GM23338 (cell line): ENCODE results near the gene MTHFR. TPM values are rescaled to one million over a fixed set of nuclear protein-coding genes. Genes with fewer than 3 reads are reported as not detected.

Experiments
- ATAC-seq: fragments of 200-7000 bp; cut with Tn5 transposase; 3 replicates; pipeline ENCODE4 v1.9.1; 2020
- DNase-seq: peaks from one replicate; pipeline ENCODE4 v3.0.0-alpha.2; 2015; ENCODE audit warnings: low spot score
- H2AFZ ChIP-seq: fragments of 200-600 bp; sonication (generic); 2 replicates; pipeline ENCODE4 v1.8.0; 2016; ENCODE audit warnings: antibody characterized with exemption, mild to moderate bottlenecking, moderate library complexity
- H3F3A ChIP-seq: fragments of 200-600 bp; sonication (generic); replicated peaks from 2 replicates; pipeline ENCODE4 v1.8.0; 2017; ENCODE audit warnings: antibody characterized with exemption, mixed run types, low read depth
- H3K27ac ChIP-seq: fragments of 200-600 bp; sonication (generic); 2 replicates; pipeline ENCODE4 v1.6.1; 2016; ENCODE audit warnings: low read depth
- H3K27me3 ChIP-seq: fragments of 200-600 bp; sonication (generic); 2 replicates; pipeline ENCODE4 v1.8.0; 2016; ENCODE audit warnings: mild to moderate bottlenecking, mixed run types, moderate library complexity; ENCODE audit not compliant: insufficient read depth
- H3K36me3 ChIP-seq: fragments of 200-600 bp; sonication (generic); 2 replicates; pipeline ENCODE4 v1.8.0; 2016; ENCODE audit warnings: mild to moderate bottlenecking; ENCODE audit not compliant: insufficient read depth
- H3K4me1 ChIP-seq: fragments of 200-600 bp; sonication (generic); 2 replicates; pipeline ENCODE4 v1.8.0; 2016; ENCODE audit warnings: mild to moderate bottlenecking, moderate library complexity; ENCODE audit not compliant: insufficient read depth
- H3K4me2 ChIP-seq: fragments of 200-600 bp; sonication (generic); 2 replicates; pipeline ENCODE4 v1.7.1; 2017; ENCODE audit warnings: mixed run types
- H3K4me3 ChIP-seq: fragments of 200-600 bp; sonication (generic); 2 replicates; pipeline ENCODE4 v1.6.1; 2016; ENCODE audit warnings: mixed run types
- H3K79me2 ChIP-seq: fragments of 200-600 bp; sonication (generic); replicated peaks from 2 replicates; pipeline ENCODE4 v1.8.0; 2017; ENCODE audit warnings: mild to moderate bottlenecking; ENCODE audit not compliant: insufficient read depth
- H3K9me2 ChIP-seq: fragments of 200-600 bp; sonication (generic); 2 replicates; pipeline ENCODE4 v1.8.0; 2017; ENCODE audit not compliant: insufficient read depth
- H4K20me1 ChIP-seq: fragments of 200-600 bp; sonication (generic); replicated peaks from 2 replicates; pipeline ENCODE4 v1.8.0; 2017; ENCODE audit warnings: mild to moderate bottlenecking; ENCODE audit not compliant: insufficient read depth
- H3K27ac Mint-ChIP-seq: 2 replicates; pipeline ENCODE4 v1.8.0; 2020; ENCODE audit warnings: inconsistent platforms, mild to moderate bottlenecking, moderate library complexity, mixed read lengths
- H3K27me3 Mint-ChIP-seq: 3 replicates; pipeline ENCODE4 v1.8.0; 2022; ENCODE audit warnings: low read depth, mild to moderate bottlenecking, moderate library complexity, mixed read lengths, inconsistent platforms; ENCODE audit not compliant: insufficient read depth, poor library complexity
- H3K36me3 Mint-ChIP-seq: 3 replicates; pipeline ENCODE4 v1.8.0; 2021; ENCODE audit warnings: low read depth, mild to moderate bottlenecking, inconsistent platforms, moderate library complexity, mixed read lengths
- H3K4me1 Mint-ChIP-seq: 3 replicates; pipeline ENCODE4 v1.8.0; 2020; ENCODE audit warnings: mild to moderate bottlenecking, inconsistent platforms, mixed read lengths
- H3K4me3 Mint-ChIP-seq: 3 replicates; pipeline ENCODE4 v1.8.0; 2021; ENCODE audit warnings: moderate library complexity, mild to moderate bottlenecking, inconsistent platforms, mixed read lengths
- H3K9me3 Mint-ChIP-seq: 3 replicates; pipeline ENCODE4 v1.8.0; 2020; ENCODE audit warnings: moderate library complexity, mild to moderate bottlenecking, inconsistent platforms, mixed read lengths
- EZH2 ChIP-seq: fragments of 200-600 bp; sonication (generic); IDR thresholded peaks from one replicate; pipeline ENCODE4 v1.8.0; 2017; ENCODE audit warnings: antibody characterized with exemption, mild to moderate bottlenecking, low read depth; ENCODE audit not compliant: unreplicated experiment
- EZH2phosphoT487 ChIP-seq: fragments of 200-600 bp; sonication (generic); IDR thresholded peaks from one replicate; pipeline ENCODE4 v1.8.1; 2018; ENCODE audit warnings: antibody characterized with exemption; ENCODE audit not compliant: unreplicated experiment
- NANOG ChIP-seq: IDR thresholded peaks from 2 replicates; pipeline ENCODE4 v1.6.1; 2016; ENCODE audit warnings: antibody characterized with exemption, borderline replicate concordance
- STAT1 ChIP-seq: IDR thresholded peaks from one replicate; pipeline ENCODE4 v1.6.1; 2016; ENCODE audit warnings: antibody characterized with exemption; ENCODE audit not compliant: unreplicated experiment
- ZNF114 ChIP-seq: fragments of 250-450 bp; sonication (Bioruptor Pico); IDR thresholded peaks from 2 replicates; pipeline ENCODE4 v1.5.0; 2020; ENCODE audit warnings: mild to moderate bottlenecking, moderate library complexity
- ZNF331 ChIP-seq: fragments of 250-450 bp; sonication (Bioruptor Pico); IDR thresholded peaks from 2 replicates; pipeline ENCODE4 v1.5.0; 2020; ENCODE audit warnings: low read depth, mild to moderate bottlenecking, moderate library complexity
- polyA plus RNA-seq: library from polyadenylated mRNA; unstranded; fragments of >200 nt; fragmentation: Nextera tagmentation; extraction: Ambion mirVana; gene quantifications from 2 replicates; pipeline ENCODE4 v1.2.1, GENCODE V29; 2016
- total RNA-seq: library from RNA; depleted of rRNA; stranded (reverse); fragments of >200 nt; shearing (Covaris generic); gene quantifications from 2 replicates; pipeline ENCODE4 v1.2.3, GENCODE V29; 2014
- TF ChIP-seq, protein P1 (sequence below), 2 experiments: fragments of 200-600 bp in 1 of 2; sonication (generic) in 1 of 2; conservative IDR thresholded peaks; 2 replicates each; pipeline versions ENCODE4 v1.5.1 to v1.6.1; 2016 to 2017; ENCODE audit warnings: antibody characterized with exemption in 2 of 2, low read depth in 2 of 2, mild to moderate bottlenecking in 2 of 2, moderate library complexity in 1 of 2
- TF ChIP-seq, protein P2 (sequence below): IDR thresholded peaks from 2 replicates; pipeline ENCODE4 v1.6.1; 2016; ENCODE audit warnings: antibody characterized with exemption
- TF ChIP-seq, protein P3 (sequence below): fragments of 250-450 bp; sonication (Bioruptor Pico); IDR thresholded peaks from 2 replicates; pipeline ENCODE4 v1.5.0; 2020; ENCODE audit warnings: mild to moderate bottlenecking, moderate library complexity
- TF ChIP-seq, protein P4 (sequence below): IDR thresholded peaks from one replicate; pipeline ENCODE4 v1.6.1; 2018; ENCODE audit warnings: antibody characterized with exemption; ENCODE audit not compliant: unreplicated experiment

Gene MTHFR
- total and polyA plus RNA-seq, 2 experiments from 2014 or later = 6.9 to 21.6 TPM

DNA sequence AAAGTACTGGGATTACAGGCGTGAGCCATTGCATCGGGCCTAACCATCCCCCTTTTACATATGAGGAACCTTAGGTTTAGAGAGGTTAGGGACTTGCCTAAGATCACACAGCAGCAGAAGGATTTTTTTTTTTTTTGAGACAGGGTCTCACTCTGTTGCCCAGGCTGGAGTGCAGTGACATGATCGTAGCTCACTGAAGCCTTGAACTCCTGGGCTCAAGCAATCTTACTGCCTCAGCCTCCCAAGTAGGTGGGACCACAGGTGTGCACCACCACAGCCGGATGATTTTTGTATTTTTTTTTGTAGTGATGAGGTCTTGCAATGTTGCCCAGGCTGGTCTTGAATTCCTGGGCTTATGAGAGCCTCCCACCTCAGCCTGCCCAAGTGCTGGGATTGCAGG is 46.0 kb downstream of the MTHFR start:
- Mint-ChIP-seq H3K4me1 (peaks cover 14% of the 10 kb centered on the region), H3K27ac (no peak overlapping the region), H3K4me3 (no peak overlapping the region), H3K27me3 (peaks cover 41% of the 10 kb centered on the region), H3K9me3 (peaks cover 22% of the 10 kb centered on the region), H3K36me3 (no peaks in the 10 kb centered on the region; the same call in 2 of the 3 replicates)
- H3K36me3 ChIP-seq = no peaks in the 10 kb centered on the region
- ATAC-seq (no peak), DNase-seq (no peak)
- TF ChIP-seq STAT1 = no peak
- peaks cover 31% of the 10 kb centered on the region for H3K27me3 ChIP-seq
- H3K4me2 ChIP-seq = no peak overlapping the region
- H4K20me1 ChIP-seq = no peaks in the 10 kb centered on the region
- H3K4me3 ChIP-seq = no peak overlapping the region
- no peak overlapping the region for H2AFZ ChIP-seq
- peaks cover 5% of the 10 kb centered on the region; the same call in 1 of the 2 replicates for H3K4me1 ChIP-seq
- H3K9me2 ChIP-seq = no peaks in the 10 kb centered on the region
- peaks cover 5% of the 10 kb centered on the region; the same call in 1 of the 2 replicates for H3F3A ChIP-seq
- no peaks in the 10 kb centered on the region for H3K79me2 ChIP-seq
- no peak overlapping the region for H3K27ac ChIP-seq

DNA sequence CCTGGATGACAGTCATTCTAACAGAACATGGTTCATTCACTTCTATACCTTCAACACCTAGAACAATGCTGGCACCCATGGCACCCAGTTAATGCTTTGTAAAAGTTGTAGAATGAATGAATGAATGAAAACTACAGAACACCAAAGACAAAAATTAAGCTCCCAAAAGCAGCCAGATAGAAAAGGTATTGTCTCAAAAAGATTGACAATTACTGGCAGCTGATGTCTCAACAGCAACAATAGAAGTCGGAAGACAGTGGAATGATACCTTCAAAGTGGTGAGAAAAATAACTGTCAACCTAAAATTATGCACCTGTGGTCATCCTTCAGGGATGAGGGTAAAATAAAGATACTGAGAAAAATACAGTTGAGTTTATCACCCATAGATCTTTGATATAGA is 48.7 kb downstream of the MTHFR start:
- H3K79me2 ChIP-seq = no peaks in the 10 kb centered on the region
- H4K20me1 ChIP-seq = no peaks in the 10 kb centered on the region
- DNase-seq = no peak
- H2AFZ ChIP-seq = no peak overlapping the region
- H3K36me3 ChIP-seq = no peaks in the 10 kb centered on the region
- H3K4me2 ChIP-seq = no peak overlapping the region
- no peak overlapping the region for H3K27ac Mint-ChIP-seq
- H3K4me3 ChIP-seq = no peak overlapping the region
- no peaks in the 10 kb centered on the region; the same call in 2 of the 3 replicates for H3K36me3 Mint-ChIP-seq
- no peak overlapping the region for H3K4me3 Mint-ChIP-seq
- H3K27me3 Mint-ChIP-seq = peaks cover 33% of the 10 kb centered on the region
- no peak for ATAC-seq
- no peaks in the 10 kb centered on the region for H3K9me2 ChIP-seq
- H3K27me3 ChIP-seq = peaks cover 25% of the 10 kb centered on the region
- H3F3A ChIP-seq = 0 out of 2 replicates have a peak, but pooled peaks cover 2% of the 10 kb centered on the region
- H3K27ac ChIP-seq = no peak overlapping the region
- H3K4me1 Mint-ChIP-seq = peaks cover 15% of the 10 kb centered on the region
- H3K4me1 ChIP-seq = no peaks in the 10 kb centered on the region; the same call in 1 of the 2 replicates
- H3K9me3 Mint-ChIP-seq = peaks cover 22% of the 10 kb centered on the region
- TF ChIP-seq ZNF114 (no peak), ZNF331 (CRISPR knock-in tag) (no peak), EZH2 (no peak), NANOG (no peak), EZH2phosphoT487 (no peak)
- TF ChIP-seq, protein P1, sequence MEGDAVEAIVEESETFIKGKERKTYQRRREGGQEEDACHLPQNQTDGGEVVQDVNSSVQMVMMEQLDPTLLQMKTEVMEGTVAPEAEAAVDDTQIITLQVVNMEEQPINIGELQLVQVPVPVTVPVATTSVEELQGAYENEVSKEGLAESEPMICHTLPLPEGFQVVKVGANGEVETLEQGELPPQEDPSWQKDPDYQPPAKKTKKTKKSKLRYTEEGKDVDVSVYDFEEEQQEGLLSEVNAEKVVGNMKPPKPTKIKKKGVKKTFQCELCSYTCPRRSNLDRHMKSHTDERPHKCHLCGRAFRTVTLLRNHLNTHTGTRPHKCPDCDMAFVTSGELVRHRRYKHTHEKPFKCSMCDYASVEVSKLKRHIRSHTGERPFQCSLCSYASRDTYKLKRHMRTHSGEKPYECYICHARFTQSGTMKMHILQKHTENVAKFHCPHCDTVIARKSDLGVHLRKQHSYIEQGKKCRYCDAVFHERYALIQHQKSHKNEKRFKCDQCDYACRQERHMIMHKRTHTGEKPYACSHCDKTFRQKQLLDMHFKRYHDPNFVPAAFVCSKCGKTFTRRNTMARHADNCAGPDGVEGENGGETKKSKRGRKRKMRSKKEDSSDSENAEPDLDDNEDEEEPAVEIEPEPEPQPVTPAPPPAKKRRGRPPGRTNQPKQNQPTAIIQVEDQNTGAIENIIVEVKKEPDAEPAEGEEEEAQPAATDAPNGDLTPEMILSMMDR (conservative IDR thresholded peaks at IDR 0.05; ENCODE audit: low read depth in 2 of 2) = no peak
- TF ChIP-seq, protein P2, sequence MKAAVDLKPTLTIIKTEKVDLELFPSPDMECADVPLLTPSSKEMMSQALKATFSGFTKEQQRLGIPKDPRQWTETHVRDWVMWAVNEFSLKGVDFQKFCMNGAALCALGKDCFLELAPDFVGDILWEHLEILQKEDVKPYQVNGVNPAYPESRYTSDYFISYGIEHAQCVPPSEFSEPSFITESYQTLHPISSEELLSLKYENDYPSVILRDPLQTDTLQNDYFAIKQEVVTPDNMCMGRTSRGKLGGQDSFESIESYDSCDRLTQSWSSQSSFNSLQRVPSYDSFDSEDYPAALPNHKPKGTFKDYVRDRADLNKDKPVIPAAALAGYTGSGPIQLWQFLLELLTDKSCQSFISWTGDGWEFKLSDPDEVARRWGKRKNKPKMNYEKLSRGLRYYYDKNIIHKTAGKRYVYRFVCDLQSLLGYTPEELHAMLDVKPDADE = no peak
- TF ChIP-seq, protein P3, sequence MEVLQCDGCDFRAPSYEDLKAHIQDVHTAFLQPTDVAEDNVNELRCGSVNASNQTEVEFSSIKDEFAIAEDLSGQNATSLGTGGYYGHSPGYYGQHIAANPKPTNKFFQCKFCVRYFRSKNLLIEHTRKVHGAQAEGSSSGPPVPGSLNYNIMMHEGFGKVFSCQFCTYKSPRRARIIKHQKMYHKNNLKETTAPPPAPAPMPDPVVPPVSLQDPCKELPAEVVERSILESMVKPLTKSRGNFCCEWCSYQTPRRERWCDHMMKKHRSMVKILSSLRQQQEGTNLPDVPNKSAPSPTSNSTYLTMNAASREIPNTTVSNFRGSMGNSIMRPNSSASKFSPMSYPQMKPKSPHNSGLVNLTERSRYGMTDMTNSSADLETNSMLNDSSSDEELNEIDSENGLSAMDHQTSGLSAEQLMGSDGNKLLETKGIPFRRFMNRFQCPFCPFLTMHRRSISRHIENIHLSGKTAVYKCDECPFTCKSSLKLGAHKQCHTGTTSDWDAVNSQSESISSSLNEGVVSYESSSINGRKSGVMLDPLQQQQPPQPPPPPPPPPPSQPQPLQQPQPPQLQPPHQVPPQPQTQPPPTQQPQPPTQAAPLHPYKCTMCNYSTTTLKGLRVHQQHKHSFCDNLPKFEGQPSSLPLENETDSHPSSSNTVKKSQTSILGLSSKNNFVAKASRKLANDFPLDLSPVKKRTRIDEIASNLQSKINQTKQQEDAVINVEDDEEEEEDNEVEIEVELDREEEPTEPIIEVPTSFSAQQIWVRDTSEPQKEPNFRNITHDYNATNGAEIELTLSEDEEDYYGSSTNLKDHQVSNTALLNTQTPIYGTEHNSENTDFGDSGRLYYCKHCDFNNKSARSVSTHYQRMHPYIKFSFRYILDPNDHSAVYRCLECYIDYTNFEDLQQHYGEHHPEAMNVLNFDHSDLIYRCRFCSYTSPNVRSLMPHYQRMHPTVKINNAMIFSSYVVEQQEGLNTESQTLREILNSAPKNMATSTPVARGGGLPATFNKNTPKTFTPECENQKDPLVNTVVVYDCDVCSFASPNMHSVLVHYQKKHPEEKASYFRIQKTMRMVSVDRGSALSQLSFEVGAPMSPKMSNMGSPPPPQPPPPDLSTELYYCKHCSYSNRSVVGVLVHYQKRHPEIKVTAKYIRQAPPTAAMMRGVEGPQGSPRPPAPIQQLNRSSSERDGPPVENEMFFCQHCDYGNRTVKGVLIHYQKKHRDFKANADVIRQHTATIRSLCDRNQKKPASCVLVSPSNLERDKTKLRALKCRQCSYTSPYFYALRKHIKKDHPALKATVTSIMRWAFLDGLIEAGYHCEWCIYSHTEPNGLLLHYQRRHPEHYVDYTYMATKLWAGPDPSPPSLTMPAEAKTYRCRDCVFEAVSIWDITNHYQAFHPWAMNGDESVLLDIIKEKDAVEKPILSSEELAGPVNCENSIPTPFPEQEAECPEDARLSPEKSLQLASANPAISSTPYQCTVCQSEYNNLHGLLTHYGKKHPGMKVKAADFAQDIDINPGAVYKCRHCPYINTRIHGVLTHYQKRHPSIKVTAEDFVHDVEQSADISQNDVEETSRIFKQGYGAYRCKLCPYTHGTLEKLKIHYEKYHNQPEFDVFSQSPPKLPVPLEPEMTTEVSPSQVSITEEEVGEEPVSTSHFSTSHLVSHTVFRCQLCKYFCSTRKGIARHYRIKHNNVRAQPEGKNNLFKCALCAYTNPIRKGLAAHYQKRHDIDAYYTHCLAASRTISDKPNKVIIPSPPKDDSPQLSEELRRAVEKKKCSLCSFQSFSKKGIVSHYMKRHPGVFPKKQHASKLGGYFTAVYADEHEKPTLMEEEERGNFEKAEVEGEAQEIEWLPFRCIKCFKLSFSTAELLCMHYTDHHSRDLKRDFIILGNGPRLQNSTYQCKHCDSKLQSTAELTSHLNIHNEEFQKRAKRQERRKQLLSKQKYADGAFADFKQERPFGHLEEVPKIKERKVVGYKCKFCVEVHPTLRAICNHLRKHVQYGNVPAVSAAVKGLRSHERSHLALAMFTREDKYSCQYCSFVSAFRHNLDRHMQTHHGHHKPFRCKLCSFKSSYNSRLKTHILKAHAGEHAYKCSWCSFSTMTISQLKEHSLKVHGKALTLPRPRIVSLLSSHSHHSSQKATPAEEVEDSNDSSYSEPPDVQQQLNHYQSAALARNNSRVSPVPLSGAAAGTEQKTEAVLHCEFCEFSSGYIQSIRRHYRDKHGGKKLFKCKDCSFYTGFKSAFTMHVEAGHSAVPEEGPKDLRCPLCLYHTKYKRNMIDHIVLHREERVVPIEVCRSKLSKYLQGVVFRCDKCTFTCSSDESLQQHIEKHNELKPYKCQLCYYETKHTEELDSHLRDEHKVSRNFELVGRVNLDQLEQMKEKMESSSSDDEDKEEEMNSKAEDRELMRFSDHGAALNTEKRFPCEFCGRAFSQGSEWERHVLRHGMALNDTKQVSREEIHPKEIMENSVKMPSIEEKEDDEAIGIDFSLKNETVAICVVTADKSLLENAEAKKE = no peak
- TF ChIP-seq, protein P4, sequence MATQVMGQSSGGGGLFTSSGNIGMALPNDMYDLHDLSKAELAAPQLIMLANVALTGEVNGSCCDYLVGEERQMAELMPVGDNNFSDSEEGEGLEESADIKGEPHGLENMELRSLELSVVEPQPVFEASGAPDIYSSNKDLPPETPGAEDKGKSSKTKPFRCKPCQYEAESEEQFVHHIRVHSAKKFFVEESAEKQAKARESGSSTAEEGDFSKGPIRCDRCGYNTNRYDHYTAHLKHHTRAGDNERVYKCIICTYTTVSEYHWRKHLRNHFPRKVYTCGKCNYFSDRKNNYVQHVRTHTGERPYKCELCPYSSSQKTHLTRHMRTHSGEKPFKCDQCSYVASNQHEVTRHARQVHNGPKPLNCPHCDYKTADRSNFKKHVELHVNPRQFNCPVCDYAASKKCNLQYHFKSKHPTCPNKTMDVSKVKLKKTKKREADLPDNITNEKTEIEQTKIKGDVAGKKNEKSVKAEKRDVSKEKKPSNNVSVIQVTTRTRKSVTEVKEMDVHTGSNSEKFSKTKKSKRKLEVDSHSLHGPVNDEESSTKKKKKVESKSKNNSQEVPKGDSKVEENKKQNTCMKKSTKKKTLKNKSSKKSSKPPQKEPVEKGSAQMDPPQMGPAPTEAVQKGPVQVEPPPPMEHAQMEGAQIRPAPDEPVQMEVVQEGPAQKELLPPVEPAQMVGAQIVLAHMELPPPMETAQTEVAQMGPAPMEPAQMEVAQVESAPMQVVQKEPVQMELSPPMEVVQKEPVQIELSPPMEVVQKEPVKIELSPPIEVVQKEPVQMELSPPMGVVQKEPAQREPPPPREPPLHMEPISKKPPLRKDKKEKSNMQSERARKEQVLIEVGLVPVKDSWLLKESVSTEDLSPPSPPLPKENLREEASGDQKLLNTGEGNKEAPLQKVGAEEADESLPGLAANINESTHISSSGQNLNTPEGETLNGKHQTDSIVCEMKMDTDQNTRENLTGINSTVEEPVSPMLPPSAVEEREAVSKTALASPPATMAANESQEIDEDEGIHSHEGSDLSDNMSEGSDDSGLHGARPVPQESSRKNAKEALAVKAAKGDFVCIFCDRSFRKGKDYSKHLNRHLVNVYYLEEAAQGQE = no peak
